Hair follicular keratinocyte (primary cell): Measurements from ENCODE around the gene POLE3. TPM values are rescaled to one million over a fixed set of nuclear protein-coding genes. Genes with fewer than 3 reads are reported as not detected.

ENCODE experiments used
- total RNA-seq: library from RNA; depleted of rRNA; stranded (reverse); fragments of >200 nt; gene quantifications from 2 replicates; pipeline ENCODE4 v1.2.3, GENCODE V29; 2015

Gene POLE3, protein sequence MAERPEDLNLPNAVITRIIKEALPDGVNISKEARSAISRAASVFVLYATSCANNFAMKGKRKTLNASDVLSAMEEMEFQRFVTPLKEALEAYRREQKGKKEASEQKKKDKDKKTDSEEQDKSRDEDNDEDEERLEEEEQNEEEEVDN
- total RNA-seq: 41.5 and 70.5 TPM in 2 replicates

GRCh38 chr9:113410207-113410864 is at the start of gene POLE3, which contains the start of gene C9orf43:
Gene POLE3 (minus strand): TSS chr9:113410675. CDS start chr9:113410293, 382 bp downstream.
Gene C9orf43 (plus strand): TSS chr9:113410747. CDS start chr9:113413494, 2,747 bp downstream.

DNA sequence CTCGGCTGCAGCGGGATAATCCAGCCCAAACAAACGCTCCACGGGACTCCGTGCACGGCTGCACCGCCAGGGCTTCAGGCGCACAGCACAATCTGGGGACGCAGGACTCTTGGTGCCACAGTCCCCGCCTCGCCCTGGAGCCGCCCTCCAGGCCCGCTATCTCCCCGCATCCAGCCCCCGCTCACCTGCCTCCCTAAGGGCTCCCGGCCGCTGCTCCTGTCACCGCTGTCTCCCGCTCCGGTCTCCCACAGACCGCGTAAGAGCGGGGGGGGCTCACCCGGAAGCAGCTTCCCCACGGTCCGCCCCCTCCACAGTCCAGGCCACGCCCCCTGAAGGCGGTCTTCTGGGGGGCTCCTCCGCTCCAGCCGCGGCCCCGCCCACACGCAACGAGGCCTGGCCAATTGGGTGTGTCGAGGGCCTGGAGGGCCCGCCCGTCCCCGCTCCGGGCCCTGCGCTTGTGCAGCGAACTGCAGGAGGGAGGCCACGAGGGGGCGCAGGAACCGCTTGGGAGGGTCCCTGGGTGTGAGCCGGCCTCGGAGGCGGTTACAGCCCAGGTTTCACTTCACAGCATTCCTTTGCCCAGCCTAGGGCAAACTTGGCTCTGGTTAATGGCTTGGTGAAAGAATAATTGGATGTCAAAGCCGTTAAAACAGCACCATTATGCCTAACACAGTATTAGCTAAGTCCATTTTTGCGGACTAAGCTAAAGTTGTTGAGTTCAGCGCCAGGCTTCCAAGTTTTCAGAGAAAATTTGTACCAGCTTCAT is 9.3 kb downstream of the POLE3 start, which contains the start of gene ALAD:
ALAD (minus strand) TSS at position 258 of the 766 bp plus-strand sequence. CDS start 7,725 bp downstream, outside the sequence.

GRCh38 chr9:113376634-113377567 is 33.6 kb downstream of the POLE3 start, which contains the start of gene HDHD3:
Gene HDHD3 (minus strand): TSS chr9:113376986. CDS start chr9:113374354, 2,632 bp downstream.

Other genes with a start within 250 kb of the POLE3 start
- 11.0 and 12.0 TPM in 2 replicates for gene FKBP15, start 189.4 kb downstream of the POLE3 start, total RNA-seq
- gene SLC31A1, start 189.1 kb downstream of the POLE3 start, total RNA-seq: 16.1 and 20.4 TPM in 2 replicates
- gene CDC26, start 135.1 kb downstream of the POLE3 start, total RNA-seq: 20.8 and 49.2 TPM in 2 replicates
- gene PRPF4, start 135.0 kb downstream of the POLE3 start, total RNA-seq: 26.9 and 38.5 TPM in 2 replicates
- not detected in 2 replicates for gene RNF183, start 107.3 kb downstream of the POLE3 start, total RNA-seq
- gene WDR31, start 70.4 kb downstream of the POLE3 start, total RNA-seq: 0.27 and 0.86 TPM in 2 replicates
- not detected in 2 replicates for gene BSPRY, start 61.1 kb downstream of the POLE3 start, total RNA-seq
- 15.6 and 21.6 TPM in 2 replicates for gene HDHD3, start 33.7 kb downstream of the POLE3 start, total RNA-seq
- gene ALAD, start 9.4 kb downstream of the POLE3 start, total RNA-seq: 3.0 and 4.6 TPM in 2 replicates
- gene C9orf43, start 72 bp upstream of the POLE3 start, total RNA-seq: 0.08 and 0.87 TPM in 2 replicates
- gene RGS3, start 53.1 kb upstream of the POLE3 start, total RNA-seq: 36.2 and 42.6 TPM in 2 replicates